Measurements from ENCODE around the gene CHRNA4.
"Not testable (repeated sequence)": the region's sequence is repeated elsewhere in the genome, so short reads cannot be mapped to it uniquely, and the experiment has no call there.

Gene CHRNA4

DNA sequence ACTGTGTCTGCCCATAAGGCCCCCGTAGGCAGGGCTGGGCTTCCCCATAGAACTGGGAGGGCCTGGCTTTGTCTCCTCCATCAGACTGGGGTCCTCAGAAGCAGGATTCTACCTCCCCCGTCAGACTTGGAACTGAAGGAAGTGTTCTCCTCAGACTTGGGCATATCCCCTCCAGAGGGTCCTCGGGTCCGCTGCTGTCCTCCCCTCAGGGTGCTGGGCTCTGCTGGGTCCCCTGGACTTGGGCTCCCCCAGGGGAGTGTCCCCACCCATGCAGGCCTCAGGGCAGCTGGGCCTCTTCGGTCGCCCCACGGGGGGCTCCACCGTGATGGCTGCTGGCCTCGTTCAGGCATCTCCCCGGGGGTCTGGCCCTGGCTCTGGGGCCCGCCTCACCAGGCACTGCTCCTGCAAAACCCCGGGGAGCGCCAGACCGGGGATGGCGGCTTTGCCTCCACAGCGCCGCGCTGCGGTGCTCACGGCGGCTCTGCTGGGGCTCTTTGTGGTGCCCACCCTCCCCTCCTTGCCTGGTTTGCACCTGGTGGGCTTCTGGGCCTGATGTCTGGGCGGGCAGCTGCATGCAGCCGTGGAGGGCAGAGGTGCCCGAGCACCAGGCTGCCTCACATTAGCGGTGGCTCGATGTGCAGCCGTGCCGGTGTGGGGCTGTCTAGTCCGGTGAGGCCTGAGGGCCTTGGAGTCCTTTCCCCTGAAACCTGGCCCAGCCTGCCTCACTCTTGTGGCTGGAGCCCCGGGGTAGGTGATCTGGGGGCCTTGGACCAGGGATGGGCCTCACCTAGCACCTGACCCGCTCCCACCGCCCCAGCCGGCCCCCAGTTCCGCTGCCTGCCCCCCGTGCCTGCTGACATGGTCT, 54.2 kb downstream of the CHRNA4 start:
- DNase-seq = no peak

GRCh38 chr20:63305933-63306672, 55.0 kb downstream of the CHRNA4 start:
- not testable (repeated sequence) for DNase-seq

- no peak for DNase-seq
These were observed 55.8 kb downstream of the CHRNA4 start for GRCh38 chr20:63305393-63305792.

DNA sequence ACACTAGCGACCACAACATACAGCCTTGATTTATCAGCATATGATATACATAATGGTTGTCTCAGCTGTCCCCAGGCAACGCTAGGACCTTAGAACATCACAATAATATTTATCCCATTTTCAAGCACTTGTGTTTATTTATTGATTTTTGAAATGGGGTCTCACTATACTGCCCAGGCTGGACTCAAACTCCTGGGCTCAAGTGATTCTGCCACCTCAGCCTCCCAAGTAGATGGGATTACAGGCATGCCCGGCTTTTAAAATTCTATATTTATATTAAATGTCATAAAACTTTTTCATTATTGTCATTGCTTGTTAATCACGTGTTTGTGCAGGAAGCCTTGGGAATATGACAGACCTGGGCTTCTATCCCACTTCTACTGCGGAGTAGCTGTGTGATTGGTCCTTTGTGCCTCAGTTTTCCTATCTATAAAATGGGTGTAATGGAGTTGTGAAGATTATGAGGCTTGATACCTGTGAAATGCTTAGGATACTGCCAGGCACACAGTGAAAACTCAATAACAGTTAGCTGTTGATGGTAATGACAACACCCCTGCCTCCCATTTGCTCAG, 58.0 kb downstream of the CHRNA4 start:
- no peak for DNase-seq

DNA sequence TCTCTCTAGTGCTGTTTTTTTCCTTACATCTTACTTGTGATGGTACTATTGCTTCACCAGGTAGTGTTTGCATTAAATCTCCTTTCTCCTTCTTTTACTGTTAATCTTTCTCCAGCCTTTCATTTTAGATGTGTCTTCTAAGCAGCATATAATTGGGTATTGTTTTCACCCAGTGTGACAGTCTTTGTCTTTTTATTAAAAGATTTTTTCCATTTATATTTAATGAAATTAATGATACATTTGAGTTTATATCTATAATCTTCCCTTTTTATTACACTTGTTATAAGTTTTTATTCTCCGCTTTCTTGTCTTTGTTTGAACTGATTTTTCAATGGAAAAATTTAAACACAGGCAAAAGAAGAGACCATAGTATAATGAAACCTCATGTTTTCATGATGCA, 59.5 kb downstream of the CHRNA4 start:
- no peak for DNase-seq

DNA sequence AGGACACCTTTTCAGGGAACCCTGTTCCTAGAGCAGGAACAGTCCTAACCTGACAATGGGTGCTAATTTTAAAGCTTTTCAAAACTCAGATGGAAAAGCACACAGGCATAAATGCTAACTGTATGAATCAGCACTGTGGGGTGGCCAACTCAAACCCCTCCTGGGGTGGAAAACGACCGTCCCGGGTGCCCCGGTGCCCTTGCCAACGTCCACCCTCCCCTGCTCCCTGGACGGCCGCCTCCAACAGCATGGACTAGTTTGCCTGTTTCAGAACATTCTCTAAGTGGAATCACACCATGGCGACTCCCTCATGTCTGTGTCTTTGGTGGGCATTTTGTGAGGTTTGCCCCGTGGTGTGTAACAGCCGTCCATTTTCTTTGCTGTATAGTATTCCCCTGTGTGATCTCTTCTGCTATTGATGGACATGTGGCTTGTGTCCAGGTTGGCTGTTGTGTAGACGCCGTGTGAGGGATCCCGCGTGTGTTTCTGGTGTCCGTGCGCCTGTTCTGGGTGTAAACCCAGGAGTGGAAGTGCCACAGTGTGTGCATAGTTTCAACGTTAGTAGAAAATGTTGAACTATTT, 62.3 kb downstream of the CHRNA4 start:
- no peak for DNase-seq

- no peak for DNase-seq
These were observed 63.2 kb downstream of the CHRNA4 start for GRCh38 chr20:63297796-63298572.

GRCh38 chr20:63297371-63297781, 63.8 kb downstream of the CHRNA4 start:
- no peak for DNase-seq

DNA sequence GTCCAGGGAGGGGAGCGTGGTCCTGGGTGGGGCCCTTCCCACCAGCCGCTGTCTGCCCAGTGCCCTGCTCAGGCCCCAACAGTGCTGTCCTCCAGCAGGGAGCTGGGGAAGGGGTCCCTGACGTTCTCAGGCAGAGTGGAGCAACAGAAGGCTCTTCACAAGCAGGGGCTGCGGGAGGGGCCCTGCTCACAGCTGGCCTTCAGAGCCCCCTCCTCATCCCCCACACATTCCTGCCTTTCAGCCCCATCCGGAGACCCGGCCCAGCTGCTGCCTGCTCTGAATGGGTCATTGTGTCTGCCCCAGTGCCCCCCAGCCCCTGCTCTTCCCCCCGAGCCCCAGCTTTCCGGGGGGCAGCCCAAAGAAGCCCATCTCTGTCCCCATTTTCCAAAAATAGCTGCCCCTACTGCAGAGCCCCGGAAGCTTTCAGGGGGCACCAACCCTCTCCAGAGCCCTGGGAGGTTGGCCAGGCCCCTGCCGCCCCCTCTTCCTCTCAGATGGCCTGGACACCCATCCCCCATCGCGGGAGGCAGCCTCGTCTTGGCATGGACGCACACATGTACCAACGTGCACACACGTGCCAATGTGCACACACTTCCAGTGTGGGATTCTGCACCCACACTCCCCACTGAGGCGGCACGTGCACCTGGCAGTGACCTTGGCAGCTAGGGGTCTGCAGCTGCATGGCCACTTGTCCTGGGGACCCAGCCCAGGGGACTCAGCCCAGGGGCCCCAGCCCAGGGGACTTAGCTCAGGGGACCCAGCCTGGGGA, 64.4 kb downstream of the CHRNA4 start:
- no peak for DNase-seq

DNA sequence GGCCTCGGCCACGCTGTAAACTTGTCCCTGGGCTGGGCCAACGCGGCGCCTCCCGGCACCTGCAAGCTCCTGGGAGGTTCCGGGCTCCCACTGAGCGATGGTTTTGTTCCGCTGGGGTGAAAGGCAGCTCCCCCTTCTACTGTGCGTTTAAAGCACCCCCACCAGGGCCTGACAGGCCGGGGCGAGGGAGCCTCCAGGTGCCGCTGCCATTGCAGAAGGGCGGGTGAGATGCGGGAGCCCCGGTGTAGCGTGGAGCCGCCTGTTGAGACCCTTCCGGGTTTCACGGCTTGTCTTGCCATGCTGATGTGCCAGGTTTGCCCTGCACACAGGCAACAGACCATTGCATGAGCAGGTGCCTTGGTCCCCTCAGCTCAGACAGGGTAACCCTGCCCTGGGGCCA, 65.3 kb downstream of the CHRNA4 start:
- DNase-seq = no peak

GRCh38 chr20:63295422-63295821, 65.7 kb downstream of the CHRNA4 start:
- DNase-seq = no peak

- DNase-seq = no peak
These were observed 66.1 kb downstream of the CHRNA4 start for GRCh38 chr20:63295018-63295417.

DNA sequence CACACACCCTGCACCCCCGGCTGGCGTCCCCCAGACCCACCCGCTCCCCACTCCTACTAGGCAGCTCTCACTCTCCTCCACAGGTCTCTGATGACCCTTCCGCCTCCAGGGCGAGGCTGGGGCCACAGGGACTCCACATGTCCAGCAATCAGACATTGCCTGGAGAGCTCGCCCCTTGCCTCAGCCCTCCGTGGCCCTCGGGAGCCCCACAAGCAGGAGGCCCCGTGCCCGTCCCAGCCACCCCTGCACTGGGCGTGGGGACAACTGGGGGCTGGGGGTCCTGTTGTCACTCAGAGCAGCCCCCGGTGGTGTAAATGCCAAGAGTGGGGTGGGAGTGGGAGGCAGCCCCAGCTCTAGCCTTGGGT, 66.6 kb downstream of the CHRNA4 start:
- no peak for DNase-seq

DNA sequence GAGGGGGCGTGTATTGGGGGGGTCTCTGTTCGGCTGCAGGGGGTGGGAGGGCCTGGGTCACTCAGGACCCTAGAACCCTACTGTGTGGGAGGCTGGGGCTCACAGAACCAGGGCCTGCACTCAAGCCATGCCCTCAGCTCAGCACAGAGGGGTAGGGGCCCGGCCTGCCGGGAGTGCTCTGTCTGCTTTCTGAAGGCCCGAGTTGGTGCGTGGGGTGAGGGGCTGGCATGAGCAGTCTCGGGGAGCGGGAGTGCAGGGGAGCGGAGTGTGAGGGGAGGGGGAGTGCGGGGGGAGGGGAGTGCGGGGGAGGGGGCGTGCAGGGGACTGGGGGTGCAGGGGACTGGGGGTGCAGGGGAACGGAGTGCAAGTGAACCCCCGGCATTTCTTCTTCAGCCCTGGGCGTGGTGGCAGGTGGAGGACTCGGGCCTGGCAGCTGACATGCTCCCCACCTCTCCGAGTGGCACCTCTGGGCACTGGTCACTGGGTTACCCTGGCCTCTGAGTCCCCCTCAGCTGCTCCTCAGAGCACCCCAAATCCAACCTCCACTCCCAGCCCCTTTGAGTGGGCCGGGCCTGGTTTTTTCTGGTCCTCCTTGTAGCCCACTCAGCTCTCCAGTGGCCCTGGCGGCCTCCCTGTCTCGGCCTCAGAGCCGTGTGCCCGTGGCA, 67.1 kb downstream of the CHRNA4 start:
- DNase-seq = no peak

GRCh38 chr20:63293456-63293855, 67.7 kb downstream of the CHRNA4 start:
- DNase-seq = no peak
